Upper lobe of right lung (tissue), 1 donor: Measurements from ENCODE around the gene C1orf56. TPM values are rescaled to one million over a fixed set of nuclear protein-coding genes. Genes with fewer than 3 reads are reported as not detected.

Experiments used
- ATAC-seq: fragments of 200-7000 bp; cut with Tn5 transposase; one replicate; pipeline ENCODE4 v1.9.1; 2020; ENCODE audit warnings: mild to moderate bottlenecking, moderate library complexity
- DNase-seq: peaks from one replicate; pipeline ENCODE4 v3.0.0-alpha.2; 2020
- H3K27ac ChIP-seq: fragments of 200-600 bp; one replicate; pipeline ENCODE4 v1.8.0; 2022
- H3K27me3 ChIP-seq: fragments of 200-600 bp; one replicate; pipeline ENCODE4 v1.8.0; 2022; ENCODE audit warnings: mild to moderate bottlenecking
- H3K36me3 ChIP-seq: fragments of 200-600 bp; one replicate; pipeline ENCODE4 v1.8.0; 2022
- H3K4me1 ChIP-seq: fragments of 200-600 bp; one replicate; pipeline ENCODE4 v1.8.0; 2022
- H3K4me3 ChIP-seq: fragments of 200-600 bp; one replicate; pipeline ENCODE4 v1.8.0; 2022; ENCODE audit warnings: mild to moderate bottlenecking
- H3K9me3 ChIP-seq: fragments of 200-600 bp; one replicate; pipeline ENCODE4 v1.8.0; 2022
- CTCF ChIP-seq: fragments of 200-600 bp; IDR thresholded peaks from one replicate; pipeline ENCODE4 v1.8.0; 2022; ENCODE audit warnings: antibody characterized with exemption
- intact Hi-C: fragments of 100-400 bp; cut with DNase I; formaldehyde crosslinking; loops from one replicate; pipeline ENCODE4 v1.11.0; 2022
- total RNA-seq: library from RNA; stranded (reverse); fragmentation: NEBNext Ultra II Directional; extraction: Animal tissue kit (Norgen Biotek cat#: 25700); gene quantifications from one replicate; pipeline ENCODE4 v1.2.1, GENCODE V29; 2021
- donor health status: DM: no; HTN: yes; CAD: no; lungs with severe emphysema.

Gene C1orf56
- total RNA-seq, 1 donor from 2014 or later, result 3.9 TPM

- Histone ChIP-seq H3K4me1 (no peaks in the 10 kb centered on the region), H3K9me3 (no peaks in the 10 kb centered on the region), H3K4me3 (no peak overlapping the region), H3K27me3 (no peaks in the 10 kb centered on the region), H3K27ac (no peak overlapping the region), H3K36me3 (peaks cover 62% of the 10 kb centered on the region)
- ATAC-seq (no peak), DNase-seq (no peak)
- no peak for TF ChIP-seq CTCF
- intact Hi-C loops, result no loop called here
These were observed 21.1 kb upstream of the C1orf56 start for GRCh38 chr1:151026460-151026859.

- no peak for ATAC-seq
- H3K4me1 ChIP-seq, result no peaks in the 10 kb centered on the region
- intact Hi-C loops, result no loop called here
- H3K27ac ChIP-seq, result no peak overlapping the region
- no peaks in the 10 kb centered on the region for H3K9me3 ChIP-seq
- H3K27me3 ChIP-seq, result no peaks in the 10 kb centered on the region
- DNase-seq, result no peak
- H3K4me3 ChIP-seq, result no peak overlapping the region
- no peak for TF ChIP-seq CTCF
- H3K36me3 ChIP-seq, result peaks cover 75% of the 10 kb centered on the region
These were observed 15.4 kb upstream of the C1orf56 start for GRCh38 chr1:151032164-151032563.

- no peak for TF ChIP-seq CTCF
- ATAC-seq (no peak), DNase-seq (no peak)
- H3K4me3 ChIP-seq, result no peak overlapping the region
- no peak overlapping the region for H3K27ac ChIP-seq
- peaks cover 46% of the 10 kb centered on the region for H3K36me3 ChIP-seq
- no peaks in the 10 kb centered on the region for H3K9me3 ChIP-seq
- intact Hi-C loops, result no loop called here
- H3K4me1 ChIP-seq, result no peaks in the 10 kb centered on the region
- H3K27me3 ChIP-seq, result no peaks in the 10 kb centered on the region
These were observed 12.4 kb upstream of the C1orf56 start for GRCh38 chr1:151035167-151035566.

- H3K4me1 ChIP-seq, result no peaks in the 10 kb centered on the region
- no peak within 1 kb of the TSS for H3K4me3 ChIP-seq
- no peaks in the 10 kb centered on the region for H3K9me3 ChIP-seq
- intact Hi-C loops, result no loop called here
- H3K36me3 ChIP-seq, result peaks cover 35% of the 10 kb centered on the region
- no peaks in the 10 kb centered on the region for H3K27me3 ChIP-seq
- DNase-seq, result no peak
- H3K27ac ChIP-seq, result peak within 1 kb of the TSS; percentile 42
- TF ChIP-seq CTCF, result no peak
- peak; percentile 88 for ATAC-seq
These were observed 11.2 kb upstream of the C1orf56 start, which contains the start of gene BNIPL for GRCh38 chr1:151036356-151036755. BNIPL (plus strand) TSS chr1:151036586; CDS start chr1:151036726, 140 bp downstream.

- Histone ChIP-seq H3K27me3 (no peaks in the 10 kb centered on the region), H3K4me1 (no peaks in the 10 kb centered on the region), H3K36me3 (peaks cover 29% of the 10 kb centered on the region), H3K27ac (peak overlapping the region; percentile 42), H3K4me3 (no peak overlapping the region), H3K9me3 (no peaks in the 10 kb centered on the region)
- DNase-seq (no peak), ATAC-seq (no peak)
- no peak for TF ChIP-seq CTCF
- intact Hi-C loops, result no loop called here
These were observed 10.5 kb upstream of the C1orf56 start for GRCh38 chr1:151037032-151037431.

- H3K36me3 ChIP-seq, result peaks cover 9% of the 10 kb centered on the region
- no peak for TF ChIP-seq CTCF
- ATAC-seq, result no peak
These were observed 8.0 kb upstream of the C1orf56 start for GRCh38 chr1:151039521-151039920.

More at GRCh38 chr1:151039521-151039920, 8.0 kb upstream of the C1orf56 start:
- Histone ChIP-seq H3K4me1 (no peaks in the 10 kb centered on the region), H3K4me3 (no peak overlapping the region), H3K27me3 (no peaks in the 10 kb centered on the region), H3K27ac (no peak overlapping the region), H3K9me3 (no peaks in the 10 kb centered on the region)
- DNase-seq, result no peak
- intact Hi-C loops, result no loop called here
